Nephron (organoid): ENCODE measurements around the gene ZFYVE27.

Experiments
- H3K27ac Mint-ChIP-seq, 3 experiments: 2 replicates each; pipeline ENCODE4 v1.8.0; 2020; ENCODE audit warnings: mixed read lengths in 3 of 3, mild to moderate bottlenecking in 2 of 3, moderate library complexity in 1 of 3
- H3K27me3 Mint-ChIP-seq: 2 replicates; pipeline ENCODE4 v1.8.0; 2021; ENCODE audit warnings: low read depth, mild to moderate bottlenecking, moderate library complexity, mixed read lengths
- H3K36me3 Mint-ChIP-seq: 2 replicates; pipeline ENCODE4 v1.8.0; 2020; ENCODE audit warnings: low read depth, mixed read lengths
- H3K4me1 Mint-ChIP-seq: 2 replicates; pipeline ENCODE4 v1.8.0; 2020; ENCODE audit warnings: mixed read lengths
- H3K4me3 Mint-ChIP-seq, 3 experiments: 2 replicates each; pipeline ENCODE4 v1.8.0; 2020; ENCODE audit warnings: mild to moderate bottlenecking in 3 of 3, mixed read lengths in 3 of 3, moderate library complexity in 2 of 3
- H3K9me3 Mint-ChIP-seq: 2 replicates; pipeline ENCODE4 v1.8.0; 2020; ENCODE audit warnings: mixed read lengths
- TF ChIP-seq, protein P1 (sequence below), 3 experiments: fragments of 200-600 bp; sonication (generic); IDR thresholded peaks; one replicate each; pipeline ENCODE4 v1.5.0; 2021; ENCODE audit warnings: antibody characterized with exemption in 3 of 3; ENCODE audit not compliant: unreplicated experiment in 3 of 3

Gene ZFYVE27

DNA sequence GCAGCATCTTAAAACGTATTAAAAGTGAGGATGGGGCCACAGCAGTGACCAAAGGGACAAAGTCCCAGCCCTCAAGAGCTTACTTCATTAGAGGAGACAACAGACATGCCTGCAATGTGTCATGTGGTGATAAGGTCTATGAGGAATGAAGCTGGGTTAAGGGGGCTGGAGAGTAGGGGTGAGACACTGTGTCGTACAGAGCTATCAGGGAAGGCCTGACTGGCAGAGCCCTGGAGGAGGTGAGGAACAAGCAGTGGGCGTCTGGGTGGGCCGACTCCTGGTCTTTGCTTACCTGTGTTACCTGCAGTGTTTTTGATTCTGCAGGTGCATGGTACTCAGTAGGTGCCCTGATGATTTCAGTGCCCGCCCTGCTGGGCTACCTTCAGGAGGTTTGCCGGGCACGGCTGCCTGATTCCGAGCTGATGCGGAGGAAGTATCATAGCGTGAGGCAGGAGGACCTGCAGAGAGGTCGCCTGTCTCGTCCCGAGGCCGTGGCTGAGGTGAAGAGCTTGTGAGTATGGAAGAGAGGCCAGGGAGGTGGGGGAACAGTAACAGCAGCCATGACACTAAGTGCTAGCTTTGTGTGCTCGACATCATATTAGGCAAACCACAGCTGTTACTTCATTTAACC lies 7.6 kb downstream of the ZFYVE27 start:
- peaks cover 46% of the 10 kb centered on the region for H3K36me3 Mint-ChIP-seq
- H3K4me3 Mint-ChIP-seq = no peak overlapping the region
- H3K27ac Mint-ChIP-seq = no peak overlapping the region
- TF ChIP-seq, protein P1, sequence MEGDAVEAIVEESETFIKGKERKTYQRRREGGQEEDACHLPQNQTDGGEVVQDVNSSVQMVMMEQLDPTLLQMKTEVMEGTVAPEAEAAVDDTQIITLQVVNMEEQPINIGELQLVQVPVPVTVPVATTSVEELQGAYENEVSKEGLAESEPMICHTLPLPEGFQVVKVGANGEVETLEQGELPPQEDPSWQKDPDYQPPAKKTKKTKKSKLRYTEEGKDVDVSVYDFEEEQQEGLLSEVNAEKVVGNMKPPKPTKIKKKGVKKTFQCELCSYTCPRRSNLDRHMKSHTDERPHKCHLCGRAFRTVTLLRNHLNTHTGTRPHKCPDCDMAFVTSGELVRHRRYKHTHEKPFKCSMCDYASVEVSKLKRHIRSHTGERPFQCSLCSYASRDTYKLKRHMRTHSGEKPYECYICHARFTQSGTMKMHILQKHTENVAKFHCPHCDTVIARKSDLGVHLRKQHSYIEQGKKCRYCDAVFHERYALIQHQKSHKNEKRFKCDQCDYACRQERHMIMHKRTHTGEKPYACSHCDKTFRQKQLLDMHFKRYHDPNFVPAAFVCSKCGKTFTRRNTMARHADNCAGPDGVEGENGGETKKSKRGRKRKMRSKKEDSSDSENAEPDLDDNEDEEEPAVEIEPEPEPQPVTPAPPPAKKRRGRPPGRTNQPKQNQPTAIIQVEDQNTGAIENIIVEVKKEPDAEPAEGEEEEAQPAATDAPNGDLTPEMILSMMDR (IDR thresholded peaks at IDR 0.05; ENCODE audit: unreplicated experiment in 3 of 3) = no peak
- H3K4me1 Mint-ChIP-seq = peaks cover 2% of the 10 kb centered on the region
- H3K9me3 Mint-ChIP-seq = no peaks in the 10 kb centered on the region
- no peaks in the 10 kb centered on the region for H3K27me3 Mint-ChIP-seq

DNA sequence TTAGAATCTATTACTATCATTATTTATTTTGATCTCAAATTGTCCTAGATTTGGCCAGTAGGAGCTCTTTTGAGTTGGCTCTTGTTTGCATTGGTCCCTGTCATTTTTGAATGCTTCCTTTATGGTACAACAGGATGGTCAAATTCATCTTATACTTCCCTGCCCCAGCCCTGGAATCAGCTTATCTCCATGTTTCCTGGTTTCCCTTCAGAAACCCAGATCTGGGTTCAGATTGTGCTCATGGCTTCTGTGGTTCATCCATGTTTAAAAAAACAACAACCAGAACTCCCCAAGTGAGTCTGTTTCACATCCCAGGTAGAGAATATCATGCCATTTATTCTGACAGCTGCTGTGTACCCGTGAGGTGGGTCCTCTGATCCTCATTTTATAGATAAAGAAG lies 10.6 kb downstream of the ZFYVE27 start:
- TF ChIP-seq, protein P1 (IDR thresholded peaks at IDR 0.05; ENCODE audit: unreplicated experiment in 3 of 3) = no peak
- peaks cover 54% of the 10 kb centered on the region for H3K36me3 Mint-ChIP-seq

GRCh38 chr10:97748116-97748515 lies 11.2 kb downstream of the ZFYVE27 start:
- TF ChIP-seq, protein P1 (IDR thresholded peaks at IDR 0.05; ENCODE audit: unreplicated experiment in 3 of 3) = no peak
- Mint-ChIP-seq H3K4me1 (no peaks in the 10 kb centered on the region), H3K36me3 (peaks cover 50% of the 10 kb centered on the region), H3K27me3 (no peaks in the 10 kb centered on the region), H3K9me3 (no peaks in the 10 kb centered on the region), H3K27ac (no peak overlapping the region), H3K4me3 (no peak overlapping the region)

More for the DNA sequence above, 10.6 kb downstream of the ZFYVE27 start:
- no peak overlapping the region for H3K4me3 Mint-ChIP-seq
- no peaks in the 10 kb centered on the region for H3K9me3 Mint-ChIP-seq
- H3K27ac Mint-ChIP-seq = no peak overlapping the region
- H3K4me1 Mint-ChIP-seq = no peaks in the 10 kb centered on the region
- no peaks in the 10 kb centered on the region for H3K27me3 Mint-ChIP-seq

- no peaks in the 10 kb centered on the region for H3K9me3 Mint-ChIP-seq
- peaks cover 54% of the 10 kb centered on the region for H3K36me3 Mint-ChIP-seq
- H3K4me3 Mint-ChIP-seq = no peak overlapping the region
- no peak overlapping the region for H3K27ac Mint-ChIP-seq
- H3K4me1 Mint-ChIP-seq = no peaks in the 10 kb centered on the region
- no peaks in the 10 kb centered on the region for H3K27me3 Mint-ChIP-seq
- TF ChIP-seq, protein P1 (IDR thresholded peaks at IDR 0.05; ENCODE audit: unreplicated experiment in 3 of 3) = no peak
Measured at GRCh38 chr10:97752956-97753355, 16.0 kb downstream of the ZFYVE27 start.

DNA sequence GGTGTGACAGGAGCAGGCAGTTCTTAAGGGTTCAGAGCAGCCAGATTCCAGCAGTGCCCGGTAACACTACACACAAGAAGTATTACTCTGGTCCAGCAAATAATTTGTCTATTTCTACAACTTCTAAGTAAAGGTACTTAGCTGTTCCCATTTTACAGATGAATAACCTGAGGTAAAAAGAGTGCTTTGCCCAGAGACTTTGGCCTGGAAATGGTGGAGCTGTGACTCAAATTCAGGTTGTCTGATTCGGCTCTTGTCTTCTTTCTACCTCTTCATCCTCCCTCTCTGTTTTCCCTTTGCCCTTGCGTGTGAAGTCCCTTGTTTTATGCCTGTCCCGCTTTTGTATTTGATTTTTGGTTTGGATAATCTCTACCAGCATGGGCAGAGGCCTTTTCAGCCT lies 17.8 kb downstream of the ZFYVE27 start:
- H3K27ac Mint-ChIP-seq = no peak overlapping the region
- H3K4me3 Mint-ChIP-seq = no peak overlapping the region
- H3K27me3 Mint-ChIP-seq = no peaks in the 10 kb centered on the region
- H3K9me3 Mint-ChIP-seq = no peaks in the 10 kb centered on the region
- H3K4me1 Mint-ChIP-seq = no peaks in the 10 kb centered on the region
- TF ChIP-seq, protein P1 (IDR thresholded peaks at IDR 0.05; ENCODE audit: unreplicated experiment in 3 of 3) = no peak
- H3K36me3 Mint-ChIP-seq = peaks cover 49% of the 10 kb centered on the region

DNA sequence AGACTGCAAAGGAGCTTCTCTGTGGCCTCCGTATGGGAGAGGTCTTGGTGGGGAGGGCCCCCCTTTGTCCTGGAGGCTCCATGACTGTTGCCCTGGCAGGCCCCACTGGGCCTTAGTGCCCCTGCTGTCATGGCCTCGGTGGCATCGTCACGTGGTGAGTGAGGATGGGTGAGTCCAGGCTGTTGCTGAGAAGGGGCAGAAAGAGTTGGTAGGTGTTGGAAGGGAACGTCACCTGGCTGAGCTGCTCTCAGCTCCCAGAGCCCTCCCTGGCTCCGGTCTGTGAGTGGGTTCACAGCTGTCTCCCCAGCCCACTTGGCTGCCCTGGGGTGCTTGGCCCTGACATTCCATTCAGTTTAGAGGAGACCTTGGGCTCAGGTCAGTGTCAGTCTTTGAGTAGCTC lies 18.8 kb downstream of the ZFYVE27 start:
- Mint-ChIP-seq H3K4me1 (no peaks in the 10 kb centered on the region), H3K9me3 (no peaks in the 10 kb centered on the region)
- TF ChIP-seq, protein P1 (IDR thresholded peaks at IDR 0.05; ENCODE audit: unreplicated experiment in 3 of 3) = no peak

More for the DNA sequence above, 18.8 kb downstream of the ZFYVE27 start:
- H3K27ac Mint-ChIP-seq = no peak overlapping the region
- H3K4me3 Mint-ChIP-seq = no peak overlapping the region
- peaks cover 43% of the 10 kb centered on the region for H3K36me3 Mint-ChIP-seq
- no peaks in the 10 kb centered on the region for H3K27me3 Mint-ChIP-seq
